Middle frontal gyrus (tissue), 1 donor: ENCODE measurements around the gene DNAJC1.
"Not testable (repeated sequence)": the region's sequence is repeated elsewhere in the genome, so short reads cannot be mapped to it uniquely, and the experiment has no call there.

ENCODE experiments used
- DNase-seq: peaks from one replicate; pipeline ENCODE4 v3.0.0-alpha.2; 2015; ENCODE audit warnings: low spot score; ENCODE audit errors: extremely low spot score

Gene DNAJC1, protein sequence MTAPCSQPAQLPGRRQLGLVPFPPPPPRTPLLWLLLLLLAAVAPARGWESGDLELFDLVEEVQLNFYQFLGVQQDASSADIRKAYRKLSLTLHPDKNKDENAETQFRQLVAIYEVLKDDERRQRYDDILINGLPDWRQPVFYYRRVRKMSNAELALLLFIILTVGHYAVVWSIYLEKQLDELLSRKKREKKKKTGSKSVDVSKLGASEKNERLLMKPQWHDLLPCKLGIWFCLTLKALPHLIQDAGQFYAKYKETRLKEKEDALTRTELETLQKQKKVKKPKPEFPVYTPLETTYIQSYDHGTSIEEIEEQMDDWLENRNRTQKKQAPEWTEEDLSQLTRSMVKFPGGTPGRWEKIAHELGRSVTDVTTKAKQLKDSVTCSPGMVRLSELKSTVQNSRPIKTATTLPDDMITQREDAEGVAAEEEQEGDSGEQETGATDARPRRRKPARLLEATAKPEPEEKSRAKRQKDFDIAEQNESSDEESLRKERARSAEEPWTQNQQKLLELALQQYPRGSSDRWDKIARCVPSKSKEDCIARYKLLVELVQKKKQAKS

DNA sequence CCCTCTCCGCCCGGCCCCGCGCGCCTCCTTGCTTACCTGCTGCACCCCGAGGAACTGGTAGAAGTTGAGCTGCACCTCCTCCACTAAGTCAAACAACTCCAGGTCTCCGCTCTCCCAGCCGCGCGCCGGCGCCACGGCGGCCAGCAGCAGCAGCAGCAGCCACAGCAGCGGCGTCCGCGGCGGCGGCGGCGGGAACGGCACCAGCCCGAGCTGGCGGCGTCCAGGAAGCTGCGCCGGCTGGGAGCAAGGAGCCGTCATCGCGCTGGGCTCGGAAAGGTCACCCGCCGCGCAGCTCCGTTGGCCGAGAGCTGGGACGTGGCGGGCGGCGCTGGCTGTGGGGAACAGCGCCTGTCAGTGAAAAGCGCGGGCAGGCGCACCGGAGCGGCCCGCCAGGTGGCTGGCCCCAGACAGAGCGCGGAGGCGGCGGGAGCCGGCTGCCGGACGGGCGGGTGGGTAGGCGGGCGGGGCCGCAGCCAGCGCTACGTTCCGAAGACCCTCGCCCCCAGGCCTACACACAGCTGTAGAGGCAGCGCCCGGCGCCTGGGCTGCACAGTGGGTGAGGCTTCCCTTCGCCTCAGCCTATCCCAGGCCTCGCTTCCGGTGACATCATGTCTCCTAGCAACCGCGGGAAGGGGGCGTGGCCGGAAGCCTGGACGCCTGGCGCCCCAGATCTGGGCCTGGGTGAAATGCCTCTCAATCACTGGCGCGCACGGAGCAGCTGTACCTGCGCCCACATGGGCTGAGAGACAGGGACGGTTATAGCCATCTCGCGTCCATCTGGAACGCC is at the start of gene DNAJC1:
TSS of gene DNAJC1 (minus strand) at position 554 of the 787 bp plus-strand sequence. CDS start at position 258, 296 bp downstream.
- DNase-seq = peak; percentile 94

DNA sequence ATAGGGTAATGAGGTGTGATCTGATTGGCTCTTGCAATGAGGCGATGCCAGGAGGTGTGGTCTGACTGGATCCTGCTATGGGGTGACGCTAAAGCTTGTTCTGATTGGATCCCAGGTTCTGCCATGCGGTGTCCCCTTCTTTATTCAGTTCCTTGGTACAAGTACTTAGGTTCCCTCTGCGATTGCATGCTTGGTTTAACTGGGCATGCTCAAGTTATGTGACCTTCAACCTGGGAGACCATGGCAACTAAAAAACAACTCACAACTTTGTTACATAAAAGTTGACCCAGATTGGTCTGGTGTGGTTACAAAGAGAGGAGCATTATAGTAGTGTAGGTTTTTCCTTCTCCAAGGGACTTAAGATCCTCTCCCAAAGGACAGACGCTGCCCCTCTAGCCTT is 49.5 kb upstream of the DNAJC1 start:
- DNase-seq = no peak

DNA sequence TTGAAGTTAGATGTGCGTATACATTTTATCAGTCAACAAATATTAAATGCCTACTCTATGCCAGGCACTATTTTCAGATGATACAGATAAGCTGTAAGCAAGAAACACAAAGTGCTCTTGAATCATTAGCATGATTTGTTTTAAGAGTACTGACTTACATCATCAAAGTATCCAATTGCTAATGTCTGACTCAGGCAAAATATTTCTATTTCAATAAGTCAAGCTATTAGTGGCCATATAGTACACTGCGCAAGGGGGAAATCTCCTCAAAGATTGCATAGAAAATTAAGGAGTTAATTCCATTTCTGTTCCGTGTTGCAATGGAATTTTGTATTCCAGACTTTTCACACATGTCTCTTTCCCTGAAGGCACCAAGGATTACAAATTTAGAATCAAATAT is 46.1 kb upstream of the DNAJC1 start:
- no peak for DNase-seq

DNA sequence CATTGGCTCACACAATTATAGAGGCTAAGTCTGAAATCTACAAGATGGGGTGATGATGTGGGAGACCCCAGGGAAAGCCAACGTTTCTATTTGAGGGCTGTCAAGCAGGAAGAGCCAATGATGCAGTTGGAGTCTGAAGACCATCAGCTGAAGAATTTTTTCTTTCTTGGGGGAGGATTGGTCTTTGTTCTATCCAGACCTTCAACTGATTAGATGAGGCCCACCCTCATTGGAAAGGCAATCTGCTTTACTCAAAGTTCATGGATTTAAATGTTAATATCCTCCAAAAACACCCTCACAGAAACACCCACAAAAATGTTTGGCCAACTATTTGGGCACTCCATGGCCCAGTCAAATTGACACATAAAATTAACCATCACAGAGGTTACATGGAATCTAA is 44.3 kb upstream of the DNAJC1 start:
- no peak for DNase-seq

DNA sequence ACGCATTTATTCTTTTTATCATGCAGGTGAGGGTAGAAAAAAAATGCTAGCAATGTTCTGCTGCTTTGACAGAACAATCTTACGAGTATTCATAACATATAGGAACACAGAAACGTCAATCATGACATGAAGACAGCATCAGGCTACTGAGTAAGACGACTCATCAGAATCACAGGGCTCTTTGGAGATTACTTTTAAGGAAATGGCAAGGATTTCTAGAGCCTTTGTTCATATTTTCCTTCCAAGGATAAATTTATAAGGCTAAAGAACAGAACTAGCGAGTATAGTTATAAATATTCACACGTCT is 39.8 kb upstream of the DNAJC1 start:
- DNase-seq = no peak

GRCh38 chr10:22042557-22043326 is 39.2 kb upstream of the DNAJC1 start:
- no peak for DNase-seq

DNA sequence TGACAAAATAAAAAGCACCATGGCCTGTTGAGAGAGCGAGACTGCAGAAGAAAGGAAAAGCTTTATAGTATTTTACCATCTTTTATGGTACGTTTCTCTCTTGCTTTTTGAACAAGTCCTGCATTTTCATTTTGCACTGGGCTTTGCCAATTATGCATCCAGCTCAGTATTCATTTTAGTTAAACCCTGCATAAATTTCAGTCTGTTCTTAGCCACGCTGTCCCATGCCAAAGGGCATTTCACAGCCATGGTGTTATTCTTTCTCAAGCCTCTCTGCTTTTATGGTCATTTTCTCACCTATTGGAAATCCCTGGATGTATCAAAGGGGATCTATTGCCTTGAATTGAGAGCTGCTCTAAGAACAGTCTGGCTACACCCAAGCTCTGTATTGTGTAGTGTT is 30.8 kb upstream of the DNAJC1 start:
- DNase-seq = no peak

GRCh38 chr10:22032268-22032667 is 28.7 kb upstream of the DNAJC1 start:
- DNase-seq = not testable (repeated sequence)

DNA sequence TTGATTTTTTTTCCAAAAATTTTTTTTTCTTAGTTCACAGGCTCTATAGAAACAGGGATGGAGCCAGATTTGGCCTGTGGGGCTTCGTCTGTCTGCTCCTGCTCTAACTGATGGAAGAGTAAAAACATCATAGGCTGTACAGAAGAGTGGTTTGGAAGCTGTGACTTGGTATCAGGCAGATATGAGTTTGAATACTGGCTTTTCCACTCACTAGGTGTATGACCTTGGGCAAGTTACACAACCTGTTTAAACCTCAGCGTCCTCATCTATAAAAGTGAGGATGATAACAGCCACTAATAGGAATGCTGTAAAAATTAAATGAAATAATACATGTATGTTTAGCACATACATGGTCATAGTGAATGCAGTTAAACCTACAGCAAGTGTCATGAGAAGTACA is 26.9 kb upstream of the DNAJC1 start:
- DNase-seq = no peak

DNA sequence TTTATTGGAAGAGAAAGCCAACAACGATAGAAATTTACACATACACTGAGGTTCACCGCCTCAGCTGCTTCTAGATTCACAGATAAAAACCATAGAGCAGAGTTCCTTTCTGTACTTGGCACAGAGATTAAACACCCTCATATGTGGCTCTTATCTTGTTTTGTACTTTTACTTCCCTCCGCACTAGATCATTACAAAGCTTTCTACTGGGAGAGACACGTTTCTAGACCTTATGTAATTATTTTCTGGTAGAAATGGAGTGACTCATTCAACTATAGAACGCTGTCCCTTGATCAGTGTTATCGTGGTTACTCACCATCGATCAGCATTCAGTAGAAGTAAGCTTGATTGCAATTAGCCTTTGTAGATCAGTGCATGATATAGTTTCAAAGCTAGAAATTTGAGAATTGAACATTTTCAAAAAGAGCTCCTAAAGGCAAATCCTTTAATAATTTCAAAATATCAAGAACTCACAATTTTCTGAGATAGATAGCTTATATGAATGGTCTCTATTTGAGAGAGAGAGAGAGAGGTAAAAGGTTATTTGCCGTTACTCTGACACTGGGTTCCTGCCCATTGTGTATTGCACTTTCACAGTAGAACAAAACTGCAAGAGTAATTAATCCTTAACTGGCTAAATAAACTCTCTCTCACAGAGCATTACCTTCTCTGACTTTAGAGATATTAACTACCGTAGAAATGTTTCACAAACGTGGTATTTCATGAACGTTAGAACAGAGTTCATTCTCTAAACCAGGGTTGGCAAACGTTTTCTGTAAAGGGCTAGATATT is 26.1 kb upstream of the DNAJC1 start:
- DNase-seq = no peak

DNA sequence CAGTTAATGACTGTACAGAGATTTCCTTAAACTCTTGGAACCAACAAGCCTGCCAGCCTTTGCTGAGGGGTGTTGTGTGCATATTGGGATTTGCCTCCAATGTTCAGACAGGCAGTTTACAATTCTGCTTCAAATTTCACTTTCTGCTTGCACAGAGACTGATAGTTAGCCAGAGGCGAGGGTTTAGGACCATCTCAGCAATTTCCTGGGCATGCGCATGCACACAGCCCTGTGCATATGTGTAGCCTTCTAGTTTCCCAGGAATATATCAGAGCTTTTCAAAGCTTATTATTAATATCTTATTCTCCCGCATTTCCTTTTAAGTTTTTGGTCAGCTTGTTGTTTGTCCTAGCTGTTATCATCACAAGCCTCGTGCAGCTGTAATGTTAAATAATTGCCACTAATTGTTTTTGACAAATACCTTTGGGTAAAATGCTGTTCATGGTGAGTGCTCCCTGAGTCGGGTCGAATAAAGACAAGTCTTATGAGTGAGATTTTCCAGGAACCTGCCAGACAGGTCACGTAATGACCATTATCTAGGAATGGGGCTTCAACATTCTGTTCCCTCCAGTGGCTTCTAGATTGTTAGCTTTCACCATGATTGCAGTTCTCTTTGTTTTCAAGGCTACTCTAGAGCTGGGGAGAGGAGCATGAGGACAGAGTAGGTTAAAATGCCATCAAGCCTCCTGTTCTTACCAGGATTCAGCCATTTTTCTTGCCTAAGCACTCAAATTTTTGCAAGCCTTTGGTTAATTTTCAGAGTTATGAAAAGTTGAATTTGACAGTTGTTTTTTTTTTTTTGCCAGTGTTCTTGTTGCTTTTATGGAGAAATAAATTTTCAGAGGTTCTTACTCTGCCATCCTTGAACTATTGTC is 24.1 kb upstream of the DNAJC1 start:
- no peak for DNase-seq

DNA sequence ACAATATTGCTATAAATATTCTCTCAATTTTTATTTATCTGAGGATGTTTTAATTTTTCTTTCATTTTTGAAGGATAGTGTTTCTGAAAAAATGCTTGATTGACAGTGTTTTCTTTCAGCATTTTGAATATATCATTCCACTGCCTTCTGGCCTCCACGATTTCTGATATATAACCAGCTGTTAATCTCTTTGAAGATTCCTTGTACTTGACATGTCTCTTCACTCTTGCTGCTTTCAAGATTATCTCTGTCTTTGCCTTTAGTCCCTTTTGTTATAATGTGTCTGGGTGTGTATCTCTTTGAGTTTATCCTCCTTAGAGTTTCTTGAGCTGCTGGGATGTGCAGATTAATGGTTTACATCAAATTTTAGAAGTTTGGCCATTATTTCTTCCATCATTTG is 22.8 kb upstream of the DNAJC1 start:
- DNase-seq = no peak

DNA sequence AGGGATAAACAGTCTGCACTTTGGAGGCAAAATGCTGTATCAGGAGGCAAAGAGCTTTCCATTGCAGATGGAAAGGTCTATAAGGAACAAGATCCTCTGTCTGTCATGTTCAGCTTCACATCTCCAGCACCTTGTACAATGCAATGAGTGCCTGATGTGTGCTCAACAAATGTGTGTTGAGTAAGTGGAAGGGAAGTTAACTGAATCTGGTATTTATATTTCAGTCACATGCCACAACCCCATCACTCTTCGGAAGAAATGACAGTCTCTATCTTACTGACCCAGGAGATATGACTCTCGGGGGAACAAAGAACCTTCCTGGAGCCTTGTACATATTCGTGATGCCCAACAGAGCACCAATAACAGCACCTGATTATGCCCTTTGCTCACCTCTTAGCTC is 20.0 kb upstream of the DNAJC1 start:
- no peak for DNase-seq

- DNase-seq = no peak
Observed at GRCh38 chr10:22022257-22023032, 18.9 kb upstream of the DNAJC1 start.

DNA sequence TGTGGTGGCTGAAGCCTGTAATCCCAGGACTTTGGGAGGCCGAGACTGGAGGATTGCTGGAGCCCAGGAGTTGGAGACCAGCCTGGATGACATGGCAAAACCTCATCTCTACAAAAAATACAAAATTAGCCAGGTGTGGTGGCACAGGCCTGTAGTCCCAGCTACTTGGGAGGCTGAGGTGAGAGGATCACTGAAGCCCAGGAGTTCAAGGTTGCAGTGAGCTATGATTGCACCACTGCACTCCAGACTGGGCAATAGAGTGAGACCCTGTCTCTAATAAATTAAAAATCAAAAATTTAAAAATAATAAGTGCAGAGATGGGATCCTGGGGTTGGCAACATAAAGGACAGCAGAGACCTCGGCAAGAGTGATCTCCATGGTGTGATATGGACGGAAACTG is 17.6 kb upstream of the DNAJC1 start:
- not testable (repeated sequence) for DNase-seq

DNA sequence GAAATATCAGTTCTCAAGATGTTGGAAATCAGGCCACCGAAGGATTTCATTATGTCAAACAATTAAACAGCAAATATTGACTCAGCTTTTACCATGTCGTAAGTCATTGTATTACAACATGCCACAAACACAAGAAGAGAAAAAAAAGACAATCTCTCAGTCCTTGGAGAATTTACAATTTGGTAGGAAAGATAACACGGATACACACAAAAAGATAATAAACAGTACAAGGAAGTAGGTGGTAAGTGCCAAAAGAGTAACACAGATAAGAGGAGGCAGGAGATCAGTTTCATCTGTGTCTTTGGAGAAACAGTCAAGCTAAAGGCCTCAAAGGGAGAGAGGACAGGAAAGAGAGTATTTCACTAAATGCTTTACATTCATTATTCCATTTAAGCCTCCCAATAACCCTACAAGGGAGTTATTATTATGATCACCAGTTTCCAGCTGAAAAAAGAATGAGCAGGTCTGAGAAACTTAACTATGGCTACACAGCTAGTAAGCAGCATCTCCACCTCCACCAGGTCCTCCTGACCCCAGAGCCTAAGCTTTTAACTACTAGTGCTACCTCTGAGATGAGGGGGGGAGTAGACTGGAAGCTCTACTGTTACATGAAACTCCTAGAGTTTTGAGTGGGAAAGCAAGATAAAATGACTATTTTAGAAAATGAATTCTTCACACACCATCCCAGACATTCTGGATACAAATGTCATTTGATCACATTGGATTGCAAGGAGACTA is 13.9 kb upstream of the DNAJC1 start:
- no peak for DNase-seq

- no peak for DNase-seq
Observed at GRCh38 chr10:22016046-22016705, 12.6 kb upstream of the DNAJC1 start.

- DNase-seq = no peak
Observed at GRCh38 chr10:22010973-22011408, 7.5 kb upstream of the DNAJC1 start.
